Smooth muscle cell (in vitro differentiated cells): ENCODE measurements around the gene GLG1. TPM values are rescaled to one million over a fixed set of nuclear protein-coding genes. Genes with fewer than 3 reads are reported as not detected.
"Not testable (repeated sequence)": the region's sequence is repeated elsewhere in the genome, so short reads cannot be mapped to it uniquely, and the experiment has no call there.

Experiments used
- DNase-seq: peaks from one replicate; lab custom pipeline; 2025; ENCODE audit not compliant: unreplicated experiment; lab: John Stamatoyannopoulos, UW
- H2AFZ ChIP-seq: fragments of 200-600 bp; sonication (generic); 2 replicates; pipeline ENCODE4 v1.6.0; 2016; ENCODE audit warnings: antibody characterized with exemption, low read depth, mild to moderate bottlenecking
- H3F3A ChIP-seq: fragments of 200-600 bp; sonication (generic); 2 replicates; pipeline ENCODE4 v1.6.0; 2017; ENCODE audit warnings: antibody characterized with exemption, low read depth
- H3K27ac ChIP-seq: fragments of 200-600 bp; sonication (generic); 2 replicates; pipeline ENCODE4 v1.5.1; 2016; ENCODE audit warnings: low read depth, mild to moderate bottlenecking
- H3K27me3 ChIP-seq: fragments of 200-600 bp; sonication (generic); 2 replicates; pipeline ENCODE4 v1.6.1; 2016; ENCODE audit warnings: low read depth, mild to moderate bottlenecking
- H3K36me3 ChIP-seq: fragments of 200-600 bp; sonication (generic); 2 replicates; pipeline ENCODE4 v1.5.1; 2016; ENCODE audit warnings: low read depth
- H3K4me1 ChIP-seq: fragments of 200-600 bp; sonication (generic); 2 replicates; pipeline ENCODE4 v1.5.1; 2016; ENCODE audit warnings: low read depth
- H3K4me2 ChIP-seq: fragments of 200-600 bp; sonication (generic); 2 replicates; pipeline ENCODE4 v1.6.0; 2016; ENCODE audit warnings: mild to moderate bottlenecking
- H3K4me3 ChIP-seq: fragments of 200-600 bp; sonication (generic); 2 replicates; pipeline ENCODE4 v1.5.1; 2016; ENCODE audit warnings: mild to moderate bottlenecking
- H3K79me2 ChIP-seq: fragments of 200-600 bp; sonication (generic); 2 replicates; pipeline ENCODE4 v1.6.0; 2016; ENCODE audit warnings: low read depth, mild to moderate bottlenecking
- H3K9ac ChIP-seq: fragments of 200-600 bp; sonication (generic); 2 replicates; pipeline ENCODE4 v1.6.0; 2016; ENCODE audit warnings: low read depth
- H3K9me3 ChIP-seq: fragments of 200-600 bp; sonication (generic); replicated peaks from 2 replicates; pipeline ENCODE4 v1.5.1; 2016; ENCODE audit warnings: low read depth
- H4K20me1 ChIP-seq: fragments of 200-600 bp; sonication (generic); 2 replicates; pipeline ENCODE4 v1.6.0; 2016; ENCODE audit warnings: low read depth
- WGBS: methylation state at CpG from one replicate; pipeline ENCODE4 v1.1.7; 2016; ENCODE audit warnings: low lambda C conversion rate; 5-methylcytosine and 5-hydroxymethylcytosine counted together
- polyA plus RNA-seq: library from polyadenylated mRNA; unstranded; fragments of >200 nt; fragmentation: Nextera tagmentation; extraction: Ambion mirVana; gene quantifications from 2 replicates; pipeline ENCODE4 v1.2.1, GENCODE V29; 2016
- total RNA-seq: library from RNA; depleted of rRNA; stranded (reverse); fragments of >200 nt; gene quantifications from 2 replicates; pipeline ENCODE4 v1.2.3, GENCODE V29; 2014
- TF ChIP-seq, protein P1 (sequence below): fragments of 200-600 bp; sonication (generic); IDR thresholded peaks from 2 replicates; pipeline ENCODE4 v1.5.1; 2017; ENCODE audit warnings: borderline replicate concordance, mild to moderate bottlenecking, antibody characterized with exemption; ENCODE audit not compliant: insufficient read depth, poor library complexity, severe bottlenecking

Gene GLG1
- total and polyA plus RNA-seq, 2 experiments from 2014 or later = 131 to 140 TPM

DNA sequence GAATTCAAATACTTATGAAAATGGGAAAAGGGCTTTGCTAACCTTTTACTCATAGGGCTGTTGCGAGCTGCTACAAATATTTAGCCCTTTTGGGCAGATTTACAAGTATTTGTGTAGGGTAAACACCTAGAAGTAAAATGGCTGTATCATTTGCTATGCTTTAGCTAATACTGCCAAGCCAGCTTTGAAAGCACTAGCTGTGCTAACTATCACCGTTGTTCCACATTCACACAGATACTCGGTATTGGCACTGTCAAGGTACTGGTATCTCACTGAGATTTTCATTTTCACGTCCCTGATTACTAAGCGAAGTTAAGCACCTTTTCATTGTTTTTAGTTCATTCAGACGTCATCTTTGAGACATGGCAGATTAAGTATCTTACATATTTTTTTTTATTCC lies 84.8 kb downstream of the GLG1 start:
- TF ChIP-seq, protein P1, sequence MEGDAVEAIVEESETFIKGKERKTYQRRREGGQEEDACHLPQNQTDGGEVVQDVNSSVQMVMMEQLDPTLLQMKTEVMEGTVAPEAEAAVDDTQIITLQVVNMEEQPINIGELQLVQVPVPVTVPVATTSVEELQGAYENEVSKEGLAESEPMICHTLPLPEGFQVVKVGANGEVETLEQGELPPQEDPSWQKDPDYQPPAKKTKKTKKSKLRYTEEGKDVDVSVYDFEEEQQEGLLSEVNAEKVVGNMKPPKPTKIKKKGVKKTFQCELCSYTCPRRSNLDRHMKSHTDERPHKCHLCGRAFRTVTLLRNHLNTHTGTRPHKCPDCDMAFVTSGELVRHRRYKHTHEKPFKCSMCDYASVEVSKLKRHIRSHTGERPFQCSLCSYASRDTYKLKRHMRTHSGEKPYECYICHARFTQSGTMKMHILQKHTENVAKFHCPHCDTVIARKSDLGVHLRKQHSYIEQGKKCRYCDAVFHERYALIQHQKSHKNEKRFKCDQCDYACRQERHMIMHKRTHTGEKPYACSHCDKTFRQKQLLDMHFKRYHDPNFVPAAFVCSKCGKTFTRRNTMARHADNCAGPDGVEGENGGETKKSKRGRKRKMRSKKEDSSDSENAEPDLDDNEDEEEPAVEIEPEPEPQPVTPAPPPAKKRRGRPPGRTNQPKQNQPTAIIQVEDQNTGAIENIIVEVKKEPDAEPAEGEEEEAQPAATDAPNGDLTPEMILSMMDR = no peak
- H3K4me1 ChIP-seq = no peaks in the 10 kb centered on the region
- H3F3A ChIP-seq = no peaks in the 10 kb centered on the region
- no peak overlapping the region for H3K27ac ChIP-seq
- H3K4me3 ChIP-seq = no peak overlapping the region
- H3K79me2 ChIP-seq = peaks cover 11% of the 10 kb centered on the region
- peaks cover 54% of the 10 kb centered on the region for H4K20me1 ChIP-seq
- H3K36me3 ChIP-seq = peaks cover 3% of the 10 kb centered on the region
- no peaks in the 10 kb centered on the region for H3K9me3 ChIP-seq
- no peak overlapping the region for H3K4me2 ChIP-seq
- H2AFZ ChIP-seq = no peak overlapping the region
- H3K9ac ChIP-seq = no peak overlapping the region
- no peaks in the 10 kb centered on the region for H3K27me3 ChIP-seq
- DNase-seq = no peak
- 95% methylated on average over 6 of the region's 6 CpGs for WGBS

- TF ChIP-seq, protein P1 = no peak
- H3K9ac ChIP-seq = no peak overlapping the region
- WGBS = 59% methylated on average over 4 of the region's 4 CpGs
These were observed 85.2 kb downstream of the GLG1 start for GRCh38 chr16:74521691-74522090.

GRCh38 chr16:74518934-74519333 lies 88.0 kb downstream of the GLG1 start:
- H3K4me1 ChIP-seq, H3K4me3 ChIP-seq, H2AFZ ChIP-seq, H3K4me2 ChIP-seq, H3K9me3 ChIP-seq, H3K36me3 ChIP-seq, H3K27ac ChIP-seq, H3K27me3 ChIP-seq, H3K9ac ChIP-seq, H3F3A ChIP-seq, DNase-seq: not testable (repeated sequence)
- H3K79me2 ChIP-seq = peaks cover 24% of the 10 kb centered on the region
- 94% methylated on average over 1 of the region's 1 CpG for WGBS
- H4K20me1 ChIP-seq = peaks cover 69% of the 10 kb centered on the region

More at GRCh38 chr16:74521691-74522090, 85.2 kb downstream of the GLG1 start:
- peaks cover 3% of the 10 kb centered on the region for H3K36me3 ChIP-seq
- H3K79me2 ChIP-seq = peaks cover 14% of the 10 kb centered on the region
- no peak overlapping the region for H2AFZ ChIP-seq
- H3F3A ChIP-seq = no peaks in the 10 kb centered on the region
- no peaks in the 10 kb centered on the region for H3K27me3 ChIP-seq
- H3K4me1 ChIP-seq = no peaks in the 10 kb centered on the region
- H3K4me2 ChIP-seq = no peak overlapping the region
- no peak for DNase-seq
- no peak overlapping the region for H3K4me3 ChIP-seq
- H3K9me3 ChIP-seq = no peaks in the 10 kb centered on the region
- H4K20me1 ChIP-seq = peaks cover 59% of the 10 kb centered on the region
- H3K27ac ChIP-seq = no peak overlapping the region

- DNase-seq = no peak
- H2AFZ ChIP-seq = no peak overlapping the region
- no peaks in the 10 kb centered on the region for H3K27me3 ChIP-seq
- 83% methylated on average over 9 of the region's 9 CpGs for WGBS
- H3K4me1 ChIP-seq = peaks cover 7% of the 10 kb centered on the region
- no peak overlapping the region for H3K4me2 ChIP-seq
- peaks cover 80% of the 10 kb centered on the region for H4K20me1 ChIP-seq
- H3K36me3 ChIP-seq = no peaks in the 10 kb centered on the region
- no peaks in the 10 kb centered on the region for H3K9me3 ChIP-seq
- H3K27ac ChIP-seq = no peak overlapping the region
- H3F3A ChIP-seq = peaks cover 7% of the 10 kb centered on the region
- TF ChIP-seq, protein P1 = no peak
- H3K79me2 ChIP-seq = peaks cover 28% of the 10 kb centered on the region
- H3K4me3 ChIP-seq = no peak overlapping the region
- H3K9ac ChIP-seq = no peak overlapping the region
These were observed 95.0 kb downstream of the GLG1 start for GRCh38 chr16:74511961-74512360.
